Smooth muscle cell (in vitro differentiated cells): Measurements from ENCODE around the gene DGKE. TPM values are rescaled to one million over a fixed set of nuclear protein-coding genes. Genes with fewer than 3 reads are reported as not detected.

Experiments used
- DNase-seq: peaks from one replicate; lab custom pipeline; 2025; ENCODE audit not compliant: unreplicated experiment; lab: John Stamatoyannopoulos, UW
- H2AFZ ChIP-seq: fragments of 200-600 bp; sonication (generic); 2 replicates; pipeline ENCODE4 v1.6.0; 2016; ENCODE audit warnings: antibody characterized with exemption, low read depth, mild to moderate bottlenecking
- H3F3A ChIP-seq: fragments of 200-600 bp; sonication (generic); 2 replicates; pipeline ENCODE4 v1.6.0; 2017; ENCODE audit warnings: antibody characterized with exemption, low read depth
- H3K27ac ChIP-seq: fragments of 200-600 bp; sonication (generic); 2 replicates; pipeline ENCODE4 v1.5.1; 2016; ENCODE audit warnings: low read depth, mild to moderate bottlenecking
- H3K27me3 ChIP-seq: fragments of 200-600 bp; sonication (generic); 2 replicates; pipeline ENCODE4 v1.6.1; 2016; ENCODE audit warnings: low read depth, mild to moderate bottlenecking
- H3K36me3 ChIP-seq: fragments of 200-600 bp; sonication (generic); 2 replicates; pipeline ENCODE4 v1.5.1; 2016; ENCODE audit warnings: low read depth
- H3K4me1 ChIP-seq: fragments of 200-600 bp; sonication (generic); 2 replicates; pipeline ENCODE4 v1.5.1; 2016; ENCODE audit warnings: low read depth
- H3K4me2 ChIP-seq: fragments of 200-600 bp; sonication (generic); 2 replicates; pipeline ENCODE4 v1.6.0; 2016; ENCODE audit warnings: mild to moderate bottlenecking
- H3K4me3 ChIP-seq: fragments of 200-600 bp; sonication (generic); 2 replicates; pipeline ENCODE4 v1.5.1; 2016; ENCODE audit warnings: mild to moderate bottlenecking
- H3K79me2 ChIP-seq: fragments of 200-600 bp; sonication (generic); 2 replicates; pipeline ENCODE4 v1.6.0; 2016; ENCODE audit warnings: low read depth, mild to moderate bottlenecking
- H3K9ac ChIP-seq: fragments of 200-600 bp; sonication (generic); 2 replicates; pipeline ENCODE4 v1.6.0; 2016; ENCODE audit warnings: low read depth
- H3K9me3 ChIP-seq: fragments of 200-600 bp; sonication (generic); replicated peaks from 2 replicates; pipeline ENCODE4 v1.5.1; 2016; ENCODE audit warnings: low read depth
- H4K20me1 ChIP-seq: fragments of 200-600 bp; sonication (generic); 2 replicates; pipeline ENCODE4 v1.6.0; 2016; ENCODE audit warnings: low read depth
- WGBS: methylation state at CpG from one replicate; pipeline ENCODE4 v1.1.7; 2016; ENCODE audit warnings: low lambda C conversion rate; 5-methylcytosine and 5-hydroxymethylcytosine counted together
- polyA plus RNA-seq: library from polyadenylated mRNA; unstranded; fragments of >200 nt; fragmentation: Nextera tagmentation; extraction: Ambion mirVana; gene quantifications from 2 replicates; pipeline ENCODE4 v1.2.1, GENCODE V29; 2016
- total RNA-seq: library from RNA; depleted of rRNA; stranded (reverse); fragments of >200 nt; gene quantifications from 2 replicates; pipeline ENCODE4 v1.2.3, GENCODE V29; 2014
- TF ChIP-seq, protein P1 (sequence below): fragments of 200-600 bp; sonication (generic); IDR thresholded peaks from 2 replicates; pipeline ENCODE4 v1.5.1; 2017; ENCODE audit warnings: borderline replicate concordance, mild to moderate bottlenecking, antibody characterized with exemption; ENCODE audit not compliant: insufficient read depth, poor library complexity, severe bottlenecking

Gene DGKE
- total and polyA plus RNA-seq, 2 experiments from 2014 or later: 1.2 to 5.9 TPM

DNA sequence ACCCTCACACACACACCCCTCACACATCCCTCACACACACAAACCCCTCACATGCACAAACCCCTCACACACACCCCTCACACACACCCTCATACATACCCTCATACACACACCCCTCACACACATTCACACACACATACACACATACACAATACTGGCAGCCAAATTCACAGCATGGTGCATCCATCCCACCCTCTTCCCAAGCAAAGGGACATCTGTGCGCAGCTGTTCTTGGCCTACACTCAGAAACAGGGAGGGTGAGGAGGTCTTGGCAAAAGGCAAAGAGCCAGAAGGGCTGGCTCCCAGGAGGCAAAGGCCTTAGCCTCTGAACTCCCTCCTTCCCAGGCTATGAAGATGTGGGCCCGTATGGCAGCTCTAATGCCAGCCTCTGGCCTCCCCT is 23.6 kb upstream of the DGKE start:
- no peak overlapping the region for H3K9ac ChIP-seq
- H3K27ac ChIP-seq: no peak overlapping the region
- H4K20me1 ChIP-seq: no peaks in the 10 kb centered on the region
- no peaks in the 10 kb centered on the region for H3K27me3 ChIP-seq
- no peaks in the 10 kb centered on the region for H3K36me3 ChIP-seq
- no peak overlapping the region for H2AFZ ChIP-seq
- 91% methylated on average over 2 of the region's 2 CpGs for WGBS
- H3K4me1 ChIP-seq: no peaks in the 10 kb centered on the region
- no peak overlapping the region for H3K4me3 ChIP-seq
- H3F3A ChIP-seq: no peaks in the 10 kb centered on the region
- DNase-seq: no peak
- TF ChIP-seq, protein P1, sequence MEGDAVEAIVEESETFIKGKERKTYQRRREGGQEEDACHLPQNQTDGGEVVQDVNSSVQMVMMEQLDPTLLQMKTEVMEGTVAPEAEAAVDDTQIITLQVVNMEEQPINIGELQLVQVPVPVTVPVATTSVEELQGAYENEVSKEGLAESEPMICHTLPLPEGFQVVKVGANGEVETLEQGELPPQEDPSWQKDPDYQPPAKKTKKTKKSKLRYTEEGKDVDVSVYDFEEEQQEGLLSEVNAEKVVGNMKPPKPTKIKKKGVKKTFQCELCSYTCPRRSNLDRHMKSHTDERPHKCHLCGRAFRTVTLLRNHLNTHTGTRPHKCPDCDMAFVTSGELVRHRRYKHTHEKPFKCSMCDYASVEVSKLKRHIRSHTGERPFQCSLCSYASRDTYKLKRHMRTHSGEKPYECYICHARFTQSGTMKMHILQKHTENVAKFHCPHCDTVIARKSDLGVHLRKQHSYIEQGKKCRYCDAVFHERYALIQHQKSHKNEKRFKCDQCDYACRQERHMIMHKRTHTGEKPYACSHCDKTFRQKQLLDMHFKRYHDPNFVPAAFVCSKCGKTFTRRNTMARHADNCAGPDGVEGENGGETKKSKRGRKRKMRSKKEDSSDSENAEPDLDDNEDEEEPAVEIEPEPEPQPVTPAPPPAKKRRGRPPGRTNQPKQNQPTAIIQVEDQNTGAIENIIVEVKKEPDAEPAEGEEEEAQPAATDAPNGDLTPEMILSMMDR: no peak
- no peak overlapping the region for H3K4me2 ChIP-seq
- no peaks in the 10 kb centered on the region for H3K79me2 ChIP-seq
- H3K9me3 ChIP-seq: no peaks in the 10 kb centered on the region

DNA sequence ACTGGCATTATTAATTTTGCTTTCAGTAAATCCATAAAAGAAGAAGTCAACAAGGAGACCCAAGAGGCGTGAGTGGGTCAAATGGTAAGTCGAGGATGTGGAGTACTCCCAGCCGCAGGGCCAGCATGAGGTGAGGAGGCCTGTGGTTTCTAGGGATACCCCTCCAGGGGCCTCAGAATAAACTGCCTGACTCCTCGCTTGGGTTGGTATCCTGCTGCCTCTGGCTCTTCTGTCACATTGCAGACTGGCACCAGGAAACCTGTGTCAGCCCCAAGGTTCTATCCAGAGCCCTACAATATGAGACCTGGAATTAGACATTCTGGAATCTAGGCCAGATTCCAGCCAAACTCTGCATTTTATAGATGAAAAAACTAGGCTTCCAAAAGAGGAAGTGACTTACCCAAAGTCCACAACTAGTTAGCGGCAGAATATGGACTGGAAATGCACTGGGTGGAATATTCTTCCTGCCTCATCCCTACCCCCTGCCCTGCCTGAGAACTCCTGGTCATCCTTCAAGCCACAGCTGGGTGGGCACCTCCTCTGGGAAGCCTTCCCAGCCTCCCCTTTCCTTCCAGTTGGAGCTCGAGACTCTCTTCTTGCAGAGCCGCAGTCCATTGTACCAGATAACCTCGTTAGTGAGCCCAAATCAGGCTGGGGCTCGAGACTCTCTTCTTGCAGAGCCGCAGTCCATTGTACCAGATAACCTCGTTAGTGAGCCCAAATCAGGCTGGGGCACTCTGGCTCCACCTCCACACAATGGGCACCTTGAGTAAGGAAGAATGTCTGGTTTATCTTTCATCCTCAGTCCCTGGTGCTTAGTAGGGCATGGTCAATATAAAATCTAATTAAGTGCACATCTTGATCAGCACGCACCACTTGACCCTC is 22.8 kb upstream of the DGKE start:
- no peak overlapping the region for H3K27ac ChIP-seq
- H3K36me3 ChIP-seq: no peaks in the 10 kb centered on the region
- H3K27me3 ChIP-seq: no peaks in the 10 kb centered on the region
- H3F3A ChIP-seq: no peaks in the 10 kb centered on the region
- H3K4me2 ChIP-seq: no peak overlapping the region
- H3K4me3 ChIP-seq: no peak overlapping the region
- 88% methylated on average over 12 of the region's 12 CpGs for WGBS
- no peaks in the 10 kb centered on the region for H3K79me2 ChIP-seq
- H3K4me1 ChIP-seq: no peaks in the 10 kb centered on the region
- DNase-seq: no peak
- H3K9ac ChIP-seq: no peak overlapping the region
- no peaks in the 10 kb centered on the region for H3K9me3 ChIP-seq
- H4K20me1 ChIP-seq: no peaks in the 10 kb centered on the region
- H2AFZ ChIP-seq: no peak overlapping the region
- TF ChIP-seq, protein P1: no peak

DNA sequence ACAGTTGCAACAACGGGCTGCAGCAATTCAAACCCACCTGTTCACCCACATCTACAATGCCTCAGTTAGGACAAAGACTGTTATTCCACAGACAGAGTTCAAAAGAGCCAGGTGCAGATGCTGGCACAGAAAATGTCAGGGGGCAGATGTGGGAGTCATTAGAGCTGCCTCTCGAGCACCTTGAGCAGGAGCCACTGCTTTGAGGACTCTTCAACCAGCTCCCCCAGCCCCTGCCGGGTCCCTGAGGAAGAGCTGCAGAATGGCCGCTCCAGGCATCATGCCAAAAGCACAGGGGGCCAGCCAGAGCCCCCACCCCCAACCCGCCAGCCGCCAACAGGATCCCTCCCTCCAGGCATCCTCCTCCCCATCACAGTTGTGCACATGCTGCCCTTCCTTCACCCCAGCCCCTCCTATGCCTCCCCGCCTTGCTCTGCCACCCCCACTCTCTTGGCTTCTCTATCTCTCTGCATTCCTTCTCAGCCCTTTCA is 21.0 kb upstream of the DGKE start:
- Histone ChIP-seq H3K4me3 (no peak overlapping the region), H4K20me1 (no peaks in the 10 kb centered on the region), H3K9ac (no peak overlapping the region), H2AFZ (no peak overlapping the region), H3K9me3 (no peaks in the 10 kb centered on the region), H3K4me1 (no peaks in the 10 kb centered on the region), H3K79me2 (no peaks in the 10 kb centered on the region), H3K27ac (no peak overlapping the region), H3F3A (no peaks in the 10 kb centered on the region), H3K36me3 (no peaks in the 10 kb centered on the region), H3K27me3 (no peaks in the 10 kb centered on the region), H3K4me2 (no peak overlapping the region)
- WGBS: 85% methylated on average over 4 of the region's 7 CpGs
- no peak for DNase-seq
- TF ChIP-seq, protein P1: no peak
